NCI-H510A treated with DMSO at 0.1 percent for 48 hours (cell line): ENCODE data around the gene LETM1.

Source experiments
- DNase-seq: peaks from one replicate; lab custom pipeline; 2025; lab: John Stamatoyannopoulos, UW

Gene LETM1

DNA sequence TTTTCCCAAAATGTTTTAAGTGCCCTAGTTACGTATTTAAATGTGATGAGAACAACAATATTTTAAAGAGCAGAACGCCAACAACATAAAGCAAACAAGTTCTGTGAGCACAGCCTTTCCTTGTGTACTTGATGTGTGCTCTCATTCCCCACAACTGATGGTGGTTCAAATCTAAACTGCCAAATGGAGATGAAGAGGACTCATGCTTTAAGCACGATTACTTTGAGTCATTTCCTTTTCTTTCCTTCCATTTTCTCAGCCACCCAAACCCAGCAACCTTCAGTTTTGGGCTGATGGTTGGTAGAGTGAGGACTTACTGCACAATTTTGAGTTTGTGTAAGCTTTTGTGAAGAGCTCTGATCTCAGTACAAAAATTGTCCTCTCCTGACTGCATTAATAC, 16.9 kb upstream of the LETM1 start:
- DNase-seq: peak; percentile 54

DNA sequence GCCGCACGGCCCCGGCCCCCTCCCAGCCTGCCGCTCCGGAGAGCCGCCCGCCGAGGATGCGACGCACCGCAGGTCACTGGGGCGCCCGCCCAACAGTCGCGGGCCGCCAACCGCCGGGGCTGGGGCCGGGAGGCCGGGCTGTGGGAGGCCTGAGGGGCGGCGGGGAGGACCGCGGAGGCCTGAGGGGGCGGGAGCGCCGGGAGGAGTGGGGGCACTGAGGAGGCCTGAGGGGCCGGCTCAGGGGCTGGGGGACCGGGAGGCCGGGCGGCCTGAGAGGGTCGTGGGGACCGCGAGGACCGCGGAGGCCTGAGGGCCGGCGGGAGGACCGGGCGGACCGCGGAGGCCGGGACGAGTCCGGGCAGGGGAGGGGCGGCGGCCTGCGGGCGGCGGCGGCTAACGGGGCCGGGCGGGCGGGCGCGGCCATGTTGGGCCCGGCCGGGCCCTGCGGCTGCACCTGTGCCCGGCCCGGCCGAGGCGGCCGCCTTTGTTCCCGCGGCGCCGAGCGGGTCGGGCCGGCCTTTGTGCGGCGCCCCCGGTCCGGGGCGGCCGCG, 15.6 kb upstream of the LETM1 start:
- DNase-seq: no peak

DNA sequence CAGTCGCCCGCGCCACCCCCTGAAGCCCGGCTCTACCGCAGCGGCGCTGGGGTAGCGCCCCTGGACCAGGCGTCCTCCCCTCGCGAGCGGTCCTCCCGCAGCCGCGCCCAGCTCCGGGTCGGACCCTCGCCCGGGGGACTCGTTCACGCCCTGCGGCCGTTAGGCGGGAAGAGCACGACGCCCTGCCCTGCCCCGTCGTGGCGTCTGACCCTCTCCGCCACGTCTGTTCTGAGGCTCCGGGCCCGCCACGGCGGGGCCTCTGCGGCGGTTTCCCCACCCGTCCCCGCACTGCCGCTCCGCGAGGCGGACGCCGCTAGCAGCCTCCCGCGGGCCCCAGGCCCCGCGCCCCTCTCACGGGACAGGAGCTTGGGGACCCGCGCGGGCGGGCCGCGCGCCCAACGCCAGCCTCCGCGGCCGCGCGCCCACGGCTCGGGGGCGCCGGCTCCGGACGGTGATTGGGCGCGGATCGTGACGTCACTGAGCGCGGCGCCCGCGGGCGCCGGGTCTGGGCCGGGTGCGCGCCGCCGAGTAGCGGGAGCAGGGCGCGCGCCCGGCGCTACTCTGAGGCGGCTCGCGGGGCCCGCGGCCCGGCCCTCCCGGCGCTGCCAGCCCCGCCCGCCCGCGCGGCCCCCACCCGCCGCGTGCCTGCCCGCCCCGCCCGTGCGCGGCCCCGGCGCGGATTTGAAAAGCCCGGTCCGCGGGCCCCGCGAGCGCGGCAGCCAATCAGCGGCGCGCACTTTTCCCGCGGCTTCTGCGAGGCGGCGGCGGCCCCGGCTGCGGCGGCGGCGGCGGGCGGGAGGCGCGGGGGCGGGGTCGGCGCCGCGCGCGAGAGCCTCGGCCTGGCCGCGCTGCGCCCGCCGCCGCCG, 14.9 kb upstream of the LETM1 start, which contains the start of gene NSD2:
TSS of gene NSD2 (plus strand) at position 816 of the 866 bp plus-strand sequence. CDS start 29,262 bp downstream, outside the sequence.
- peak; percentile 98 for DNase-seq

DNA sequence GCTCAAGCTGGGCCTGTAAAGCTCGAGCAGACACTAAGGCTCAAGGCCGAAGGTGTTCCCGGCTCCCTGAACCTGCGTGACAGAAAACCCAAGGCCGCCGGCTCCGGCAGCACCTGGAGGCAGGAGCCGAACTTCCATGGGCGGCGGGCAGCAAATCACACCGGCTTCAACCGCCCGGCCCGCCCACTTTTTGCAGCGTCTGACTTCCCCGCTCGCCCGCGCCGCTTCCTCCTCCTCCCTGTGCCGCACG, 14.3 kb upstream of the LETM1 start:
- DNase-seq: peak; percentile 89

DNA sequence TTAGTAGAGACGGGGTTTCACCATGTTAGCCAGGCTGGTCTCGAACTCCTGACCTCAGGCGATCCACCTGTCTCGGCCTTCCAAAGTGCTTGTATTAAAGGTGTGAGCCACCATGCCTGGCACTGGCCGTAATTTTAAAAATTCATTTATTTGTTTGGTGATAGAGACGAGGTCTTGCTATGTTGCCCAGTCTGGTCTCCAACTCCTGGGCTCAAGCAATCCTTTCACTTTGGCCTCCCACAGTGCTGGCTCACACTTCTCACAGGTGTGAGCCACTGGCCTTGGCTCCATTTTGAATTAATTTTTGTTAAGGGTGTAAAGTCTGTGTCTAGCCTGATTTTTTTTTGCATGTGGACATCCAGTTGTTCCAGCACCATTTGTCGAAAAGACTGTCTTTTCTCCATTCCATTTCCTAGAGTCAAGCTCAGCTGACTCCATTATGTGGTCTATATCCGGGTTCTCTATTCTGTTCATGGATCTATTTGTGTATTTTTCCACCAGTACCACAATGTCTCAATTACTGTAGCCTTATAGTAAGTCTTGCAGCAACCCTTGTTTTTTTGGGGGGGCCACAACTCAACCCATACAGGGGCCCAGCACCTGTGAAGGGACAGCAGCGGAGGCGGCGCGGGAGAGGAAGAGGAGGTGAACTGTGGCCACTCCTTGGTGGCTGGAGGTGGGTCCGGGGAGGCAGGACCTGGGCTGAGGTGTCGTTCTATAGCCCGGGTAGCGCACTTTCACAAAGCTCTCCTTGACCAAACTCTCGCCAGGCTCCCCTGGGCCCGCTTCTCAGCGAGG, 13.8 kb upstream of the LETM1 start:
- no peak for DNase-seq

DNA sequence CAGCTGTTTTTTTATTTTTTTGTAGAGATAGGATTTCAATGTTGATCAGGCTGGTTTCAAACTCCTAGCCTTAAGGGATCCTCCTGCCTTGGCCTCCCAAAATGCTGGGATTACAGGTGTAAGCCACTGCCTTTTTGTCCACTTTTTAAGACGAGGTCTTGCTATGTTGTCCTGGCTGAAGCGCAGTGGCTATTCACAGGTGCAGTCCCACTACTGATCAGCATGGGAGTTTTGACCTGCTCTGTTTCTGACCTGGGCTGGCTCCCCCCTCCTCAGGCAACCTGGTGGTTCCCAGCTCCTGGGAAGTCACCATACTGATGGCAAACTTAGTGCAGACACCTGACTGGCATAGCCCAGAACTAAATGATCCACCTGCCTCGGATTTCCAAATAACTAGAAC, 13.0 kb upstream of the LETM1 start:
- DNase-seq: no peak

DNA sequence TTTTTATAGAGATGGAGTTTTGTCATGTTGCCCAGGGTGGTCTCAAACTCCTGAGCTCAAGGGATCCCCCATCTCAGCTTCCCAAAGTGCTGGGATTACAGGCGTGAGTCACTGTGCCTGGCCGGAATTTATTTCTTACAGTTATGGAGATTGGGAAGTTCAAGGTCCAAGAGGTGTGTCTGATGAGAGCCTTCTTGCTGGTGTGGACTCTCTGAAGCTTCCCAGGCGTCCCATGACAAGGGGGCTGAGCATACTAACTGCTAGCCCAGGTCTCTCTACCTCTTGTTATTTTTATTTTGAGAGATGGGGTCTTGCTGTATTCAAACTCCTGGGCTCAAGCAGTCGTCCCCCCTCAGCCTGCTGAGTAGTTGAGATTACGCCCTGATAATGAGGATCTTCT, 12.3 kb upstream of the LETM1 start:
- DNase-seq: no peak

DNA sequence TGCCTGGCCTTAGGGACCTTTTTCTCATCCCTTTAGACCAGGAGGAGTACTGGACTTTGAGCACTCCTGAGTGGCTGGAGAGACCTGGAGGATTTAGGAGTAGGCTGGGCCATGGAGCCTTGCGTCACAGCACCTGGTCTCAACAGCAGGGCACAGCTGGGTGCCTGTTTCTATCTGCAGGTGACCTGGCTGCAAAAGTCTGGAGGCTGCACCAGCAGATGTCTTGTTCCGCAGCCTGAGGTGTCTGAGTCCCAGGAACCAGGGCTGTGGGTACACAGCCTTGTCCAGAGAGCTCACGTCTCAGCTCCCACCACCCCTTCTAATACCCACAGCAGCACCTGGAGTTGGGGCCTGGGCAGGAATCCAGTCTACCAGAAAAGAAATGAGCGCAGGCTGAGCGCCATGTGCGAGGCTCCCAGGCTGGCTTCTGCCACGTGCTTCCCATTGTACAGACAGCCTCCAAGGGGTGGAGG, 10.3 kb upstream of the LETM1 start:
- peak; percentile 93 for DNase-seq

DNA sequence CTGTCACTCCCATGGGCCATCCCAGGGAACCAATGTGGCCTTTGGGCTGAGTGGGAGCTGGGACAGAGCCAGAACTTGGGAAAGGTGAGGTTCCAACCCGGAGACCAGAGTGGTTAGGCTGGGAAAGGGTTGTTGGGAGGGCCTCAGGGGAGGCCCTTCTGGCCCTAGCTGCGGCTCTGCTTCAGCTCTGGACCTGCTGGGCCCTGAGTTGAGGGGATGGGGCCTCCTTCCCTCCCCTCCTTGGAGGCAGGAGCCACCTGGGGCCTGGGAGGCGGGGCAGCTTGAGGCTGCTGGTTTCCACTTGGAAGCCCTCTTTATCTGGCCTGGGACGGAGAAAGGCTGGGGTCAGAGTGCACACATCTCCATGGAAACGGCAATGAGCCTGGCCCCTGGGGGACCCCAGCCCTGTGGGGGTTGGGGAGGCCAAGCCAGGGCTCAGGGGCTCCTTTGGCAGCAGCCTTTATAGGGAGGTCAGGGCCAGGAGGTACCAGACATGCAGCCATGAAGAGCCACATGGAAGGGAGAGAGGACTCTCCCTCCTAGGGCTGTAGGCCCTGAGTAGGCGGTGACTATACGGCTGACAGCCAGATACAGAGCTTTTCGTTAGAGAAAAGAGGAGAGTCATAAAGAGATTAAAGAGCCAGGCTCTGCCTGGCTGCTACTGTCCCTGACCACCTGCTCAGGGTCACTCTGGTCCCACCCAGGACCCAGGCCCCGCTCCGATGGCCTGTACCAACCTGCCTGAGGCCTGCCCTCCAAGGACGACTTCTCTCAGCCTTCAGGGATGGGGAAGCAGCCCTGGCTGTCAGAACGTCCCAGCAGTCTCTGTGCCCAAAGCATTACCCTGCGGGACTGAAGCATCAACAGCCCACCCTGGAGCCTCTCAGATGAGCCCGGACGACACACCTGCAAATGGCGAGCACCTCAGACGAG, 8.4 kb upstream of the LETM1 start:
- no peak for DNase-seq

DNA sequence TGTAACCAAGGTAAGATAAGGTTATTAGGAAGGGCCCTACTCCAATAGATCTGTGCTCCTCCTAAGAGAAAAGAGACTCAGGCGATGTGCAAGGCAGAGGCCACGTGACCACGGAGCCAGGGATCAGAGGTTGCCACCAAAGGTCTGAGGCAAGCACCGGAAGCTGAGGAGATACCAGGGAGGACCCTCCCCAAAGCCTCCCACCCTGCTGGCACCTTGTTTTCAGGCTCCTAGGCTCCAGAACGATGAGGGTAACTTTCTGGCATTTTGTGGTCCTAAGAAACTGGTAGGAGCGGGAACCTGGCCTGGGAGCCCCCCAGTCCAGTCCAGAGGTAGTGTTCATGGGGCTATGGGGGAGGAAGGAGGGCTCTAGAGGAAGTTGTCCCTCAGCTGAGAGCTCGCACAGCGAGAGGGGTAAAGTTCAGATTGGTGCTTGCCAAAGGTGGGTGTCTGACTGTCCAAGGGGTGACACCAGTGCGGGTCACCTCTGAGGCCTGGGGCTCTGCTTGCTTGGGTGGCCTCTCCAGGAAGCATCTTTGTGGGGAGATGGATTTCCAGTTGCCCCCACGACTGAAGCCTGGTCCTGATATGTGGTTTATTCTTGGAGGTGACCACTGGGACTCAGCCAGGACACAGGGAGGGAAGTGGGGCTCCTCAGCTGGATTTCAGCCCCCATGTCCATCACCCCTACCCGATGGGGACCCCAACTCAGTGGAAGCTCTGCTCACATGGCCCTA, 7.5 kb upstream of the LETM1 start:
- DNase-seq: no peak

DNA sequence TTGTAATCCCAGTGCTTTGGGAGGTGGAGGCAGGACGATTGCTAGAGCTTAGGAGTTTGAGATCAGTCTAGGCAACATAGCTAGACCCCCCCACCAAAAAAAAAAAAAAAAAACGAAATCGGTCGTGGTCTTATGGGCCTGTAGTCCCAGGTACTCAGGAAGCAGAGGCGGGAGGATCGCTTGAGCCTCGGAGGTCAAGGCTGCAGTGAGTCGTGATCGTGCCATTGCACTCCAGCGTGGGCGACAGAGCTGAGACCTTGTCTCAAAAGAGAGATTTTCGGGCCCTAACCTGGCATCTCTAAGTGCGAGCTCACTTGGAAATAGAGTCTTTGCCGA, 7.0 kb upstream of the LETM1 start:
- DNase-seq: no peak

DNA sequence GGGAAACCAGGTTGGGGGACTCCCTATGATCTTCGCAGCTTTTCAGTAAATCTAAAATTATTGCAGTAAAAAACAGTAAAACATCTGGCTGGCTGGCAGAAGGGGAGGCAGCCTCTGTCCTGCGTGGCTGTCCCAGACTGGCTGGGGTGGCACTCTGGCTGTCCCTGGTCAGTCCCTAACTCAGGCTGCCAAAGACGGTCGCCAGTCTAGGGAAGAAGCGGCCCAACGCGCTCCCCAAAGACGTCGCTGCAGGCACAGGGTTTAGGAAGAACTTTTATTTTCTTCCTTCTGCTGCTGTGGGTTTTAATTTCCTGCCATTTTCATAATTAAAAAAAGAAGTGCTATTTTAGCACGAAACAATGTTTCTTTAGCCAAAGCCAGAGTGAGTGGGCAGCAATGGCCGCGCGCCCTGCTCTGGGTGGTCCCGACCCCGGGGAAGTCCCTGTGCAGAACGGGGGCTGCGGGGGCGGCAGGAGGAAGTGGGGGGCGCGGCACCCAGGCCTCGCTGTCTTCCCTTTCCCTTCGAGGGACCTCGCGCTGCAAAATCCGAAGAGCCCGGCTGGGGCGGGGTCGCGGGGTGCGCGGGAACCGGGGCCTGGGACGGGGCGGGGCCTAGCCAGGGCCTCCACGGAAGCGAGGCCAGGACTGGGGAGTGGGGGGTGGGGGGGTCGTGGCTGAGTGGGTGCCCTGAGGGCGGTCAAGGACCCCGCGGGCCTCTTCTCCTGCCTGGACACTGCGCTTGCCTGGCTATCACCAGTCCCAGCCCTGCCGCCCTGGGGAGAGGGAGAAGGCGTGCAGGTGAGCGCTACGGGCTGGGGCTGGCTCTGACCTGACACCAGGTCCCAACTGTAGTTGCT, 6.3 kb upstream of the LETM1 start:
- DNase-seq: no peak

DNA sequence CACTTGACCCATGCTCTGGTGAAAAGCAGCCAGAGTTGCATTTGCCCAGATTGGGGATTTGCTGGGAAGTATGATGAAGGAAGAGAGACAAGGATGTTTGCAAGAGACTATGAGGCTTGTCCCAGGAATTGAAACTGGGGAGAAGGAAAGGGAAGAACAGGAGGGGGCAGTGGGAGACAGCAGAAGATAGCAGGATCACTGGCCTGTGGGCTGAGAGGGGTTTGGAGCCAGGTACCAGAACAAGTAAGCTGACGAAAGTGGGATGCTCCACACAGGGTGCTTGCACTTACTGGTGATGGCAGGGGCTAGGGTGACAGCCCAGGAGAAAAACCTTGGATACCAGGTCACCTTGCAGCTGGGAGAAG, 3.4 kb upstream of the LETM1 start:
- DNase-seq: no peak

DNA sequence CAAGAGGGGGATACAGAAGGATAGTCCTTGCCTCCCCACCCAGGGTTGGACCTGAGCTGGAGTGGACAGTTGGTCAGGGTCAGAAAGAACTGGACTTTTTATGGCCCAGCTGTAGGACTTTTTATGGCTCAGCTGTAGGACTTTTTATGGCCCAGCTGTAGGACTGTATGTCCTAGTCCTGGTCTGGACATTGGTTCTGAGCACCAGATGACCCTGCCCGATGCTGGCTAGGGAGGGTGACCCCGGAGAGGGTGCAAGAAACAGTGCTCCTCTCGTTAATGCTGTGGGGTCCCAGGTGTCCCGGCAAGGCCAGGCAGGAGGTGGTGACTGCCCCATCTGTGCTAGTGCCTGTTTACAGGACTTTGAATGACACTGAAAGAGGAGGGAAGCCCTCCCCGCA, 2.0 kb upstream of the LETM1 start:
- no peak for DNase-seq

DNA sequence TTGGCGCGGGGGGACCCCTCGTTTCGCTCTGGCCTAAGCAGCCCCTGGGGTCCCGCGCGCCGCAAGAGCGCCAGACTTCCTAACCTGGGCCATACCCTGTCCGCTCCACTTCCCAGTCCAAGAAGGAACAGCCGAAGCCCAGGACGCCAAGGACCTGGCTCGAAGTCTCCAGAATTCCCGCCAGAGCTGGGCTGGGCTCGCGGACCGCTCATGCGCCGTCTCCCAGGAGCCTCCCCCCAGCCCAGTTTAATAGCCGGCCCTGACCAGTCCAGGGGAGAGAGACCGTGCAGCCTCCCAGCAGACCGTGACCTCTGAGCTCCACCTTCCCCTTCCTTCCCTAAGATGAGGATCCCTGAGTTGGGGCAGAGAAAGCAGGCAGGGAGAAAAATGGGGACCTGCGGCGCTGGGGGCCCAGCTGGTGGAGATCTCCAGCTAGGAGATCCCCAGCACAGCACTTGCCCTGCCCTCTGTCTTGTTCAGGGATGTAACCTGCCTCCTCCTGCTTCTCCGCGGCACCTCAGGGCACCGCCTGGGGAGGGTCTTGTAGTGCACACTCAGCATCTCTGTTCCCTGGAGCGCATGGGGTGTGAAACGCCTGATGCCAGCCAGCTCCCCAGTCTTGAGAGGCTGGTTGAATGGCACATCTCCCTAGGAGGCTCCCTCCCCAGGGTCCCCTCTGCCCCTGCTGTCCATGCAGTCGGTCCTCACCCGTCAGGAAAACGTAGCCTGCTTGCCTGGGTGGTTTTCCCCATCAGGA, 1.2 kb upstream of the LETM1 start:
- no peak for DNase-seq

DNA sequence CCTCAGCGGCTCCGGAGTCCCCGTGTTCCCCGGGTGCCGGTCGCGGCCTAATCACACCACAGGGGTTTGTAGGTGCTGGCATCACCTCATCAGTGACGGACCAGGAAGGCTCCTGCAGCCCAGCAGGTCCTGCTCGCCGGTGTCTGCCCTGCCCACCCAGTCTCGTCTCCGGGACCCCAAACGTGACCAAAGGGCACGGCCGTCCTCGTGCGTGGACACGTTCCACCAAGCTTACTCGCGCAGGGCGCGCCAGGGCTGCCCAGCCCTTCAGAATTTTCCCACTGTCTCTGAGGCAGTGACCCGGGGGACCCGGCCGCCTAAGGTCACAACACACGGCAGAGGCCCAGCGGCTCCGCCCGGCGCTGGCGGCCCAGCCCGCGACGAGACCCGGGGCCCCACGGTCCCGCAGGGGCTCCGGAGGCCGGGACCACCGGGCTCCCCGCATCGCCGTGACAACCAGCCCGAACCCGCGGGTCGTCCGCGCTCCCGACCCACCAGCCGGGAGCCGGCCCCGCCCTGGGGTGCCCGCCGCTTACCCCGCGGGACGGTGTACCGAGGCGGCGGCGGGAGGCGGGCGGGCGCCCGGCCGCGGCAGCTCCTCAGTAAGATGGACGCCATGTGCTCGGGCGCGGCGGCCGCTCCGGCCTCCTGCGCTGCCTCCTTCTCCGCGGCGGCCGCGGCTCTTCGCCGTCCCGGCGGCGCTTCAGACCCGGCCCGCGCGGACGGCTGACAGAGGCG, 454 bp downstream of the LETM1 start:
- no peak for DNase-seq

DNA sequence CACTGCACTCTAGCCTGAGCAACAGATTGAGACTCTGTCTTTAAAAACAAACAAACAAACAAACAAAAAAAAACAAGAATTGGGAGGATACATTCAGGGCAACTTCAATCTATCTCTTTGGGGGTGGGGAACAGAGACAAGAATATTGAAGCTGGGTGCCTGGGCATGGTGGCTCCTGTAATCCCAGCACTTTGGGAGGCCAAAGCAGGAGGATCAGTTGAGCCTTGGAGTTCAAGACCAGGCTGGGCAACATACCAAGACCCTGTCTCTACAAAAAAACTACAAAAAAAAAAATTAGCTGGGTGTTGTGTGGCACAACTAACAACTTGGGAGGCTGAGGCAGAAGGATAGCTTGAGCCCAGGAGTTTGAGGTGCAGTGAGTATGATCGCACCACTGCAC, 1.2 kb downstream of the LETM1 start:
- DNase-seq: no peak

DNA sequence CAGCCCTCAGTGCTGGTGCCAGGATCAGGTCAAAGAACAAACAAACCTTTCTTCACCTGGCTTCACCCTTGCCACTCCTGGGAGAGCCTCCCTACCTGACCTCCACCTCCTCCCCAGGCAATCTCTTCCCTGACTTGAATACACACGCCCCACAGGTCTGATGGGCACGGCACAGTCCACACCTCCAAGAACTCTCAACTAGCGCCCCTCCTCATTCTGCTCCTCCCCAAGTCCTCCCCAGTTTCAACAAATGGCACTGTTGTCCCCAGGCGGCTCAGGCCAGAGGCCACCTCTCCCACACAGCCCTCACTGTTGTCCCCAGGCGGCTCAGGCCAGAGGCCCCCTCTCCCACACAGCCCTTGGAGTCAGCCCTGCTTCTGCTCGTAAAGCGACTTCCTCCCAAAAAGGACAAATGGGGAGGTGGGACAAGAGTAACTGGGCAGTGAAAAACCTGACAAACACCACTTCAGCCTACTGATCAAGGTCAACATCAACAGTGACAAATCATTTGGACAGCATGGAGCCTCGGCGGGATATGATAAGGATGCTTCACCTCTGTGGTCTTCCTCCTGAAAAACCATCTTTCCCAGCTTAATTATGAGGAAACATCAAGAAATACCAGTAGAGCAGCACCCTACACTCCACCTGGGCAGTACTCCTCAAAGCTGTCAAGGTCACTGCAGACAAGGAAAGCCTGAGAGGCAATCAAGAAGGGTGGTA, 2.9 kb downstream of the LETM1 start:
- no peak for DNase-seq
